Loucy (cell line): Measurements from ENCODE around the gene PAQR6.

ENCODE experiments used
- H2AFZ ChIP-seq: fragments of 200-600 bp; sonication (generic); 2 replicates; pipeline ENCODE4 v1.6.0; 2016; ENCODE audit warnings: antibody characterized with exemption, mild to moderate bottlenecking, low read length, moderate library complexity
- H3F3A ChIP-seq: fragments of 200-600 bp; 2 replicates; pipeline ENCODE4 v1.6.0; 2016; ENCODE audit warnings: antibody characterized with exemption, low read depth, mild to moderate bottlenecking
- H3K27me3 ChIP-seq: fragments of 200-600 bp; sonication (generic); 2 replicates; pipeline ENCODE4 v1.6.1; 2014; ENCODE audit warnings: low read length, mild to moderate bottlenecking; ENCODE audit not compliant: insufficient read depth, poor library complexity, severe bottlenecking
- H3K36me3 ChIP-seq: fragments of 200-600 bp; sonication (generic); 2 replicates; pipeline ENCODE4 v1.6.1; 2016; ENCODE audit warnings: low read length; ENCODE audit not compliant: insufficient read depth
- H3K4me1 ChIP-seq: fragments of 200-600 bp; sonication (generic); 2 replicates; pipeline ENCODE4 v1.5.1; 2014; ENCODE audit warnings: low read length, mild to moderate bottlenecking; ENCODE audit not compliant: insufficient read depth, poor library complexity, severe bottlenecking
- H3K4me2 ChIP-seq: fragments of 200-600 bp; sonication (generic); 2 replicates; pipeline ENCODE4 v1.6.0; 2014; ENCODE audit warnings: antibody characterized with exemption, low read length, low read depth, mild to moderate bottlenecking; ENCODE audit not compliant: poor library complexity, severe bottlenecking
- H3K4me3 ChIP-seq: fragments of 200-600 bp; sonication (generic); 2 replicates; pipeline ENCODE4 v1.5.1; 2014; ENCODE audit warnings: low read length, mild to moderate bottlenecking, mixed read lengths; ENCODE audit not compliant: poor library complexity, severe bottlenecking
- H3K79me2 ChIP-seq: fragments of 200-600 bp; sonication (generic); 2 replicates; pipeline ENCODE4 v1.6.1; 2014; ENCODE audit warnings: low read length; ENCODE audit not compliant: insufficient read depth
- H3K9ac ChIP-seq: fragments of 200-600 bp; sonication (generic); 2 replicates; pipeline ENCODE4 v1.6.0; 2014; ENCODE audit warnings: mild to moderate bottlenecking, low read depth, low read length, moderate library complexity; ENCODE audit not compliant: poor library complexity, severe bottlenecking
- H3K9me2 ChIP-seq: fragments of 200-600 bp; sonication (generic); replicated peaks from 2 replicates; pipeline ENCODE4 v1.6.1; 2016; ENCODE audit warnings: low read depth, low read length, mixed read lengths
- H3K9me3 ChIP-seq: fragments of 200-600 bp; sonication (generic); 2 replicates; pipeline ENCODE4 v1.6.1; 2014; ENCODE audit warnings: mild to moderate bottlenecking, antibody characterized with exemption, low read length, low read depth; ENCODE audit not compliant: insufficient read depth
- H4K20me1 ChIP-seq: fragments of 200-600 bp; sonication (generic); 2 replicates; pipeline ENCODE4 v1.6.0; 2014; ENCODE audit warnings: antibody characterized with exemption, low read length, mild to moderate bottlenecking; ENCODE audit not compliant: insufficient read depth, poor library complexity, severe bottlenecking
- EZH2phosphoT487 ChIP-seq: fragments of 200-600 bp; IDR thresholded peaks from 2 replicates; pipeline ENCODE4 v1.6.1; 2018; ENCODE audit warnings: antibody characterized with exemption, mild to moderate bottlenecking, moderate library complexity, borderline replicate concordance
- TF ChIP-seq, protein P1 (sequence below): fragments of 200-600 bp; sonication (generic); conservative IDR thresholded peaks from 2 replicates; pipeline ENCODE4 v1.5.1; 2014; ENCODE audit warnings: mild to moderate bottlenecking, antibody characterized with exemption, low read length

The PAQR6 gene

GRCh38 chr1:156284112-156284511 is 36.3 kb upstream of the PAQR6 start, which contains the start of gene TMEM79:
Gene TMEM79 (plus strand): TSS chr1:156284325. CDS start chr1:156285227, 902 bp downstream.
- Histone ChIP-seq H3K9ac (peak within 1 kb of the TSS; percentile 82), H3K4me2 (peak within 1 kb of the TSS; percentile 86), H3F3A (no peaks in the 10 kb centered on the region), H3K4me3 (peak within 1 kb of the TSS; percentile 79), H4K20me1 (peaks cover 31% of the 10 kb centered on the region), H3K79me2 (peaks cover 42% of the 10 kb centered on the region), H3K27me3 (no peaks in the 10 kb centered on the region), H3K36me3 (peaks cover under 1% of the 10 kb centered on the region; the same call in 1 of the 2 replicates), H2AFZ (peak within 1 kb of the TSS; percentile 83), H3K9me2 (no peaks in the 10 kb centered on the region), H3K4me1 (peaks cover 31% of the 10 kb centered on the region), H3K9me3 (no peaks in the 10 kb centered on the region)
- no peak for TF ChIP-seq EZH2phosphoT487
- TF ChIP-seq, protein P1, sequence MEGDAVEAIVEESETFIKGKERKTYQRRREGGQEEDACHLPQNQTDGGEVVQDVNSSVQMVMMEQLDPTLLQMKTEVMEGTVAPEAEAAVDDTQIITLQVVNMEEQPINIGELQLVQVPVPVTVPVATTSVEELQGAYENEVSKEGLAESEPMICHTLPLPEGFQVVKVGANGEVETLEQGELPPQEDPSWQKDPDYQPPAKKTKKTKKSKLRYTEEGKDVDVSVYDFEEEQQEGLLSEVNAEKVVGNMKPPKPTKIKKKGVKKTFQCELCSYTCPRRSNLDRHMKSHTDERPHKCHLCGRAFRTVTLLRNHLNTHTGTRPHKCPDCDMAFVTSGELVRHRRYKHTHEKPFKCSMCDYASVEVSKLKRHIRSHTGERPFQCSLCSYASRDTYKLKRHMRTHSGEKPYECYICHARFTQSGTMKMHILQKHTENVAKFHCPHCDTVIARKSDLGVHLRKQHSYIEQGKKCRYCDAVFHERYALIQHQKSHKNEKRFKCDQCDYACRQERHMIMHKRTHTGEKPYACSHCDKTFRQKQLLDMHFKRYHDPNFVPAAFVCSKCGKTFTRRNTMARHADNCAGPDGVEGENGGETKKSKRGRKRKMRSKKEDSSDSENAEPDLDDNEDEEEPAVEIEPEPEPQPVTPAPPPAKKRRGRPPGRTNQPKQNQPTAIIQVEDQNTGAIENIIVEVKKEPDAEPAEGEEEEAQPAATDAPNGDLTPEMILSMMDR = no peak

- no peaks in the 10 kb centered on the region for H3F3A ChIP-seq
- H3K36me3 ChIP-seq = peaks cover 6% of the 10 kb centered on the region
- peak overlapping the region; percentile 83 for H2AFZ ChIP-seq
- peak overlapping the region; percentile 86 for H3K4me2 ChIP-seq
- H3K9me3 ChIP-seq = no peaks in the 10 kb centered on the region
- H3K9ac ChIP-seq = peak overlapping the region; percentile 82
- TF ChIP-seq EZH2phosphoT487 = no peak
- TF ChIP-seq, protein P1 = no peak
- H3K4me3 ChIP-seq = peak overlapping the region; percentile 79
- no peaks in the 10 kb centered on the region for H3K27me3 ChIP-seq
- peaks cover 48% of the 10 kb centered on the region for H3K79me2 ChIP-seq
- H4K20me1 ChIP-seq = peaks cover 36% of the 10 kb centered on the region
- H3K9me2 ChIP-seq = no peaks in the 10 kb centered on the region
- peaks cover 31% of the 10 kb centered on the region for H3K4me1 ChIP-seq
These were observed 35.7 kb upstream of the PAQR6 start for GRCh38 chr1:156283521-156283920.

GRCh38 chr1:156282479-156283222 is 34.8 kb upstream of the PAQR6 start, which contains the start of gene SMG5:
Gene SMG5 (minus strand): TSS chr1:156282825. CDS start chr1:156282680, 145 bp downstream.
- H3K79me2 ChIP-seq = peaks cover 57% of the 10 kb centered on the region
- no peaks in the 10 kb centered on the region for H3K9me3 ChIP-seq
- H3K4me2 ChIP-seq = peak within 1 kb of the TSS; percentile 97
- H2AFZ ChIP-seq = peak within 1 kb of the TSS; percentile 83
- peaks cover 36% of the 10 kb centered on the region for H4K20me1 ChIP-seq
- peak within 1 kb of the TSS; percentile 79 for H3K4me3 ChIP-seq
- H3F3A ChIP-seq = no peaks in the 10 kb centered on the region
- H3K27me3 ChIP-seq = no peaks in the 10 kb centered on the region
- TF ChIP-seq EZH2phosphoT487 = no peak
- TF ChIP-seq, protein P1 = no peak
- H3K36me3 ChIP-seq = peaks cover 15% of the 10 kb centered on the region
- no peaks in the 10 kb centered on the region for H3K9me2 ChIP-seq
- H3K9ac ChIP-seq = peak within 1 kb of the TSS; percentile 82
- H3K4me1 ChIP-seq = peaks cover 31% of the 10 kb centered on the region
